ENCODE data around the gene ZNF516. TPM values are rescaled to one million over a fixed set of nuclear protein-coding genes. Genes with fewer than 3 reads are reported as not detected.
A peak's percentile ranks its signal among the peaks of the same experiment; 100 is the strongest.

The ZNF516 gene
- total RNA-seq, 2 donors from 2014 or later, result 10.8 to 21.1 TPM

- Mint-ChIP-seq H3K36me3 (no peaks in the 10 kb centered on the region), H3K9me3 (no peaks in the 10 kb centered on the region), H3K27ac (no peak overlapping the region), H3K4me3 (no peak overlapping the region), H3K4me1 (ENCODE audit: low read depth in 2 of 2) (no peaks in the 10 kb centered on the region), H3K27me3 (peaks cover 0 to 3% of the 10 kb centered on the region in 2 donors)
- DNase-seq (ENCODE audit: low spot score) (no peak), ATAC-seq (peak in 1 of 2 donors; percentile 45)
Observed at GRCh38 chr18:76503649-76504386, 8.8 kb upstream of the ZNF516 start.

- H3K27ac Mint-ChIP-seq, result no peak overlapping the region
- no peaks in the 10 kb centered on the region for H3K36me3 Mint-ChIP-seq
- no peak overlapping the region for H3K4me3 Mint-ChIP-seq
- no peaks in the 10 kb centered on the region for H3K9me3 Mint-ChIP-seq
- DNase-seq (ENCODE audit: low spot score), result no peak
- H3K4me1 Mint-ChIP-seq (ENCODE audit: low read depth in 2 of 2), result no peaks in the 10 kb centered on the region
- peaks cover 3% of the 10 kb centered on the region in 2 donors for H3K27me3 Mint-ChIP-seq
- no peak for ATAC-seq
Observed at GRCh38 chr18:76502551-76502950, 7.5 kb upstream of the ZNF516 start.

- Mint-ChIP-seq H3K27me3 (peaks cover 3 to 9% of the 10 kb centered on the region in 2 donors), H3K4me1 (ENCODE audit: low read depth in 2 of 2) (peaks cover 0 to 3% of the 10 kb centered on the region in 2 donors)
- ATAC-seq, result no peak
Observed at GRCh38 chr18:76499637-76500340, 4.7 kb upstream of the ZNF516 start.

GRCh38 chr18:76499021-76499420 lies 4.0 kb upstream of the ZNF516 start:
- no peak overlapping the region for H3K27ac Mint-ChIP-seq
- H3K36me3 Mint-ChIP-seq, result no peaks in the 10 kb centered on the region
- ATAC-seq (no peak), DNase-seq (ENCODE audit: low spot score) (no peak)
- H3K4me3 Mint-ChIP-seq, result no peak overlapping the region
- H3K27me3 Mint-ChIP-seq, result peaks cover 3 to 9% of the 10 kb centered on the region in 2 donors
- peaks cover under 1 to 3% of the 10 kb centered on the region in 2 donors for H3K4me1 Mint-ChIP-seq (ENCODE audit: low read depth in 2 of 2)
- no peaks in the 10 kb centered on the region for H3K9me3 Mint-ChIP-seq

More at GRCh38 chr18:76499637-76500340, 4.7 kb upstream of the ZNF516 start:
- DNase-seq (ENCODE audit: low spot score), result no peak
- Mint-ChIP-seq H3K36me3 (no peaks in the 10 kb centered on the region), H3K27ac (no peak overlapping the region), H3K4me3 (no peak overlapping the region), H3K9me3 (no peaks in the 10 kb centered on the region)

- no peaks in the 10 kb centered on the region for H3K9me3 Mint-ChIP-seq
- ATAC-seq, result no peak
- H3K27ac Mint-ChIP-seq, result no peak overlapping the region
- peaks cover 8 to 9% of the 10 kb centered on the region in 2 donors for H3K4me1 Mint-ChIP-seq (ENCODE audit: low read depth in 2 of 2)
- no peaks in the 10 kb centered on the region for H3K36me3 Mint-ChIP-seq
- DNase-seq (ENCODE audit: low spot score), result no peak
- no peak overlapping the region for H3K4me3 Mint-ChIP-seq
- peaks cover 3 to 15% of the 10 kb centered on the region in 2 donors for H3K27me3 Mint-ChIP-seq
Observed at GRCh38 chr18:76498064-76498463, 3.0 kb upstream of the ZNF516 start.

- no peak for ATAC-seq
- no peak overlapping the region for H3K27ac Mint-ChIP-seq
- no peaks in the 10 kb centered on the region for H3K9me3 Mint-ChIP-seq
- DNase-seq (ENCODE audit: low spot score), result no peak
- peaks cover 17 to 20% of the 10 kb centered on the region in 2 donors for H3K4me1 Mint-ChIP-seq (ENCODE audit: low read depth in 2 of 2)
- H3K27me3 Mint-ChIP-seq, result peaks cover 3 to 15% of the 10 kb centered on the region in 2 donors
- H3K4me3 Mint-ChIP-seq, result no peak overlapping the region
- H3K36me3 Mint-ChIP-seq, result no peaks in the 10 kb centered on the region
Observed at GRCh38 chr18:76497021-76497420, 2.0 kb upstream of the ZNF516 start.

GRCh38 chr18:76496194-76496890 lies 1.3 kb upstream of the ZNF516 start:
- peak in 1 of 2 donors; percentile 1 for ATAC-seq
- Mint-ChIP-seq H3K4me1 (ENCODE audit: low read depth in 2 of 2) (peaks cover 17 to 21% of the 10 kb centered on the region in 2 donors), H3K27ac (peak overlapping the region; percentile 48 to 73), H3K4me3 (peak overlapping the region; percentile 85), H3K27me3 (peaks cover 3 to 15% of the 10 kb centered on the region in 2 donors), H3K36me3 (no peaks in the 10 kb centered on the region), H3K9me3 (no peaks in the 10 kb centered on the region)
- peak; percentile 70 for DNase-seq (ENCODE audit: low spot score)

- DNase-seq (ENCODE audit: low spot score) (peak; percentile 59), ATAC-seq (peak; percentile 38 to 54)
- peak overlapping the region; percentile 48 to 73 for H3K27ac Mint-ChIP-seq
- H3K4me1 Mint-ChIP-seq (ENCODE audit: low read depth in 2 of 2), result peaks cover 22 to 24% of the 10 kb centered on the region in 2 donors
- peaks cover 3 to 15% of the 10 kb centered on the region in 2 donors for H3K27me3 Mint-ChIP-seq
- H3K36me3 Mint-ChIP-seq, result no peaks in the 10 kb centered on the region
- peak overlapping the region; percentile 85 for H3K4me3 Mint-ChIP-seq
- H3K9me3 Mint-ChIP-seq, result no peaks in the 10 kb centered on the region
Observed at GRCh38 chr18:76495435-76496193, 572 bp upstream of the ZNF516 start.

GRCh38 chr18:76494231-76495005 lies 624 bp downstream of the ZNF516 start:
- no peaks in the 10 kb centered on the region for H3K9me3 Mint-ChIP-seq
- H3K4me3 Mint-ChIP-seq, result peak overlapping the region; percentile 90
- DNase-seq (ENCODE audit: low spot score) (no peak), ATAC-seq (no peak)
- peaks cover 22 to 25% of the 10 kb centered on the region in 2 donors for H3K4me1 Mint-ChIP-seq (ENCODE audit: low read depth in 2 of 2)
- H3K27me3 Mint-ChIP-seq, result peaks cover 0 to 15% of the 10 kb centered on the region in 2 donors
- H3K27ac Mint-ChIP-seq, result peak overlapping the region; percentile 61 to 81
- no peaks in the 10 kb centered on the region for H3K36me3 Mint-ChIP-seq

- no peaks in the 10 kb centered on the region for H3K36me3 Mint-ChIP-seq
- DNase-seq (ENCODE audit: low spot score), result no peak
Observed at GRCh38 chr18:76493213-76494161, 1.6 kb downstream of the ZNF516 start.

GRCh38 chr18:76492669-76493212 lies 2.3 kb downstream of the ZNF516 start:
- H3K4me1 Mint-ChIP-seq (ENCODE audit: low read depth in 2 of 2), result peaks cover 27 to 29% of the 10 kb centered on the region in 2 donors

More at GRCh38 chr18:76493213-76494161, 1.6 kb downstream of the ZNF516 start:
- no peaks in the 10 kb centered on the region for H3K9me3 Mint-ChIP-seq
- H3K27ac Mint-ChIP-seq, result peak overlapping the region; percentile 61 to 81
- H3K27me3 Mint-ChIP-seq, result peaks cover 0 to 15% of the 10 kb centered on the region in 2 donors
- H3K4me1 Mint-ChIP-seq (ENCODE audit: low read depth in 2 of 2), result peaks cover 22 to 25% of the 10 kb centered on the region in 2 donors
- H3K4me3 Mint-ChIP-seq, result peak overlapping the region; percentile 90
- peak in 1 of 2 donors; percentile 46 for ATAC-seq

More at GRCh38 chr18:76492669-76493212, 2.3 kb downstream of the ZNF516 start:
- H3K27ac Mint-ChIP-seq, result peak overlapping the region; percentile 61 to 81
- DNase-seq (ENCODE audit: low spot score) (peak; percentile 100), ATAC-seq (peak; percentile 91 to 94)
- H3K36me3 Mint-ChIP-seq, result no peaks in the 10 kb centered on the region
- H3K4me3 Mint-ChIP-seq, result peak overlapping the region; percentile 90
- H3K27me3 Mint-ChIP-seq, result peaks cover 0 to 15% of the 10 kb centered on the region in 2 donors
- no peaks in the 10 kb centered on the region for H3K9me3 Mint-ChIP-seq

Data from natural killer cell treated with Interleukin-12 subunit alpha and Interleukin-12 subunit beta and Interleukin-15 and Interleukin-18, amount 100 ng/mL, for 72 hours (primary cell).